Measurements from ENCODE around the gene COL1A1. TPM values are rescaled to one million over a fixed set of nuclear protein-coding genes. Genes with fewer than 3 reads are reported as not detected.

The COL1A1 gene
- total RNA-seq, 1 donor from 2014 or later = 1.1 TPM

GRCh38 chr17:50152736-50153135 is 48.7 kb downstream of the COL1A1 start:
- Mint-ChIP-seq H3K36me3 (no peaks in the 10 kb centered on the region), H3K9me3 (no peaks in the 10 kb centered on the region), H3K4me3 (peak overlapping the region; percentile 94), H3K4me1 (peaks cover 31% of the 10 kb centered on the region), H3K27me3 (ENCODE audit: insufficient read depth, low read depth) (no peaks in the 10 kb centered on the region), H3K27ac (peak overlapping the region; percentile 46)
- peaks cover 13% of the 10 kb centered on the region for H3K27me3 ChIP-seq
- peaks cover 30% of the 10 kb centered on the region for H3K79me2 ChIP-seq (ENCODE audit: low read depth)
- peak overlapping the region; percentile 96 for H3K4me2 ChIP-seq
- H3K9ac ChIP-seq = no peak overlapping the region
- DNase-seq (ENCODE audit: low spot score) = no peak
- no peaks in the 10 kb centered on the region for H3K9me3 ChIP-seq (ENCODE audit: low read depth)
- H3K4me1 ChIP-seq = peaks cover 24% of the 10 kb centered on the region
- H3K36me3 ChIP-seq = no peaks in the 10 kb centered on the region
- H3K4me3 ChIP-seq = peak overlapping the region; percentile 78
- no peak overlapping the region for H3K27ac ChIP-seq
- TF ChIP-seq EZH2 (IDR thresholded peaks at IDR 0.05) = no peak
- no peak for TF ChIP-seq EZH2phosphoT487 (IDR thresholded peaks at IDR 0.05)
- TF ChIP-seq CTCF (IDR thresholded peaks at IDR 0.05) = no peak
- H2AFZ ChIP-seq (replicated peaks) = no peak overlapping the region
- H4K20me1 ChIP-seq (ENCODE audit: low read depth) = peaks cover 28% of the 10 kb centered on the region
- peaks cover 26% of the 10 kb centered on the region for H3F3A ChIP-seq (ENCODE audit: low read depth)

- peak; percentile 92 for DNase-seq (ENCODE audit: low spot score)
- Histone ChIP-seq H3K27ac (no peak overlapping the region), H3K4me2 (peak overlapping the region; percentile 96), H4K20me1 (ENCODE audit: low read depth) (peaks cover 35% of the 10 kb centered on the region), H3K27me3 (peaks cover 13% of the 10 kb centered on the region), H3K36me3 (no peaks in the 10 kb centered on the region), H3F3A (ENCODE audit: low read depth) (peaks cover 29% of the 10 kb centered on the region), H2AFZ (replicated peaks) (no peak overlapping the region), H3K4me3 (peak overlapping the region; percentile 78), H3K9ac (no peak overlapping the region), H3K9me3 (ENCODE audit: low read depth) (no peaks in the 10 kb centered on the region), H3K4me1 (peaks cover 31% of the 10 kb centered on the region), H3K79me2 (ENCODE audit: low read depth) (peaks cover 37% of the 10 kb centered on the region)
- peak overlapping the region; percentile 94 for H3K4me3 Mint-ChIP-seq
- H3K36me3 Mint-ChIP-seq = peaks cover under 1% of the 10 kb centered on the region
- no peaks in the 10 kb centered on the region for H3K9me3 Mint-ChIP-seq
- H3K27ac Mint-ChIP-seq = peak overlapping the region; percentile 93
- no peaks in the 10 kb centered on the region for H3K27me3 Mint-ChIP-seq (ENCODE audit: insufficient read depth, low read depth)
- peaks cover 38% of the 10 kb centered on the region for H3K4me1 Mint-ChIP-seq
- TF ChIP-seq CTCF (IDR thresholded peaks at IDR 0.05) (no peak), EZH2 (IDR thresholded peaks at IDR 0.05) (no peak), EZH2phosphoT487 (IDR thresholded peaks at IDR 0.05) (no peak)
Observed at GRCh38 chr17:50151937-50152547, 49.4 kb downstream of the COL1A1 start.

- Mint-ChIP-seq H3K9me3 (no peaks in the 10 kb centered on the region), H3K4me3 (peak overlapping the region; percentile 94), H3K4me1 (peaks cover 45% of the 10 kb centered on the region), H3K27ac (peak overlapping the region; percentile 77), H3K27me3 (ENCODE audit: insufficient read depth, low read depth) (peaks cover 2% of the 10 kb centered on the region), H3K36me3 (peaks cover 3% of the 10 kb centered on the region)
- DNase-seq (ENCODE audit: low spot score) = peak; percentile 97
- Histone ChIP-seq H2AFZ (replicated peaks) (no peak overlapping the region), H3K4me3 (peak overlapping the region; percentile 78), H3K9me3 (ENCODE audit: low read depth) (no peaks in the 10 kb centered on the region), H3K36me3 (no peaks in the 10 kb centered on the region), H3K9ac (no peak overlapping the region), H4K20me1 (ENCODE audit: low read depth) (peaks cover 42% of the 10 kb centered on the region), H3K79me2 (ENCODE audit: low read depth) (peaks cover 45% of the 10 kb centered on the region), H3K4me1 (peaks cover 37% of the 10 kb centered on the region), H3K27me3 (peaks cover 13% of the 10 kb centered on the region), H3F3A (ENCODE audit: low read depth) (peaks cover 29% of the 10 kb centered on the region), H3K4me2 (peak overlapping the region; percentile 96), H3K27ac (no peak overlapping the region)
- TF ChIP-seq EZH2 (IDR thresholded peaks at IDR 0.05) (no peak), CTCF (IDR thresholded peaks at IDR 0.05) (peak; percentile 70), EZH2phosphoT487 (IDR thresholded peaks at IDR 0.05) (no peak)
Observed at GRCh38 chr17:50151041-50151936, 50.1 kb downstream of the COL1A1 start.

Measured in neural progenitor cell (in vitro differentiated cells).